H1 (cell line): ENCODE results near the gene ANK2. TPM values are rescaled to one million over a fixed set of nuclear protein-coding genes. Genes with fewer than 3 reads are reported as not detected.

Experiments
- CHD7 ChIP-seq: fragments of 300-600 bp; sonication (generic); IDR thresholded peaks from 2 replicates; pipeline ENCODE4 v1.7.1; 2012; ENCODE audit warnings: low read length, moderate library complexity, mild to moderate bottlenecking, inconsistent platforms; ENCODE audit not compliant: insufficient replicate concordance
- CREB1 ChIP-seq: IDR thresholded peaks from 2 replicates; pipeline ENCODE4 v1.6.1; 2012; ENCODE audit warnings: inconsistent platforms
- CTCF ChIP-seq, 3 experiments: IDR thresholded peaks; 1 replicate in 2 of 3; 2 replicates in 1 of 3; pipeline versions ENCODE4 v1.5.1 to v1.6.1; 2011; ENCODE audit warnings: low read length in 3 of 3, mild to moderate bottlenecking in 3 of 3, inconsistent platforms in 2 of 3, low read depth in 1 of 3, moderate library complexity in 1 of 3; ENCODE audit not compliant: insufficient read depth in 1 of 3; ENCODE audit errors: control extremely low read depth in 1 of 3
- HDAC2 ChIP-seq, 2 experiments: fragments of 300-600 bp in 1 of 2; sonication (generic) in 1 of 2; IDR thresholded peaks; 2 replicates each; pipeline ENCODE4 v1.6.1; 2011 to 2012; ENCODE audit warnings: low read depth in 2 of 2, low read length in 2 of 2, mild to moderate bottlenecking in 2 of 2, moderate library complexity in 2 of 2, borderline replicate concordance in 1 of 2, inconsistent platforms in 1 of 2
- KDM4A ChIP-seq: IDR thresholded peaks from one replicate; pipeline ENCODE4 v1.7.1; 2012; ENCODE audit warnings: low read depth, mild to moderate bottlenecking, moderate library complexity, low read length, inconsistent platforms; ENCODE audit not compliant: severe bottlenecking
- TAF1 ChIP-seq: IDR thresholded peaks from 2 replicates; pipeline ENCODE4 v1.6.1; 2011; ENCODE audit warnings: mild to moderate bottlenecking, low read depth, low read length
- polyA plus RNA-seq, 7 experiments: library from polyadenylated mRNA; depleted of rRNA in 3 of 7; stranded (reverse) in 5 of 7; unstranded in 2 of 7; fragments of >200 nt in 5 of 7; fragments of 200-250 nt in 2 of 7; gene quantifications; 1 replicate in 5 of 7; 2 replicates in 1 of 7; 4 replicates in 1 of 7; pipeline versions ENCODE4 v1.2.1 to v1.2.3, GENCODE V29; 2011 to 2013; ENCODE audit warnings: missing spikeins in 2 of 7, mixed read lengths in 2 of 7
- total RNA-seq: library from RNA; stranded (reverse); fragmentation: NEBNext Ultra II Directional; extraction: Animal tissue kit (Norgen Biotek cat#: 25700); gene quantifications from 2 replicates; pipeline ENCODE4 v1.2.1, GENCODE V29; 2021

The ANK2 gene
- total and polyA plus RNA-seq, 2 of the 8 experiments (the other 6 are each of a cell fraction or from before 2014, with no cell fraction given), result 14.2 to 35.1 TPM

GRCh38 chr4:113012786-113013185 lies 36.7 kb upstream of the ANK2 start (continued):
- TF ChIP-seq CHD7 (no peak), CTCF (IDR thresholded peaks at IDR 0.05; ENCODE audit: control extremely low read depth in 1 of 3, insufficient read depth in 1 of 3, low read depth in 1 of 3, low read length in 3 of 3) (no peak), KDM4A (no peak), HDAC2 (IDR thresholded peaks at IDR 0.05; ENCODE audit: borderline replicate concordance in 1 of 2, low read depth in 2 of 2, low read length in 2 of 2) (no peak), CREB1 (no peak), TAF1 (no peak)
- TF ChIP-seq, all 59 proteins: peak for 0
